ENCODE data around the gene C6orf58.

The C6orf58 gene

DNA sequence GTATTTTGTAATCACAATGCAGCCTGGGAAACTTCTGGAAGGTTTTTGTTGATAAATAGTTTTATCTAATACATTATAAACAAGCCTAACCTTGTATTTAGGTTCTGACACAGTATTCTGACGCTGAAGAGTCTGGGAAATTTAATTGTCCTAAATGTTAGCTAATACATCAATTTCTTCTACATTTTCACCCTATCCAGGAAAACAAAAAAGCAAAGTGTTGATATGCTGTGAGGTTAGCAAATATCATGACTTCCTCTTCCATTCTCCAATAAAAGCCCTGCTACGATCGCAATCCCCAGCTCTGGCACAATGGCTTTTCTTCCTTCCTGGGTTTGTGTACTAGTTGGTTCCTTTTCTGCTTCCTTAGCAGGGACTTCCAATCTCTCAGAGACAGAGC is at the start of gene C6orf58:
TSS of gene C6orf58 (plus strand) at position 301 of the 400 bp plus-strand sequence. CDS start at position 313, 12 bp downstream.
- no peak for DNase-seq

DNA sequence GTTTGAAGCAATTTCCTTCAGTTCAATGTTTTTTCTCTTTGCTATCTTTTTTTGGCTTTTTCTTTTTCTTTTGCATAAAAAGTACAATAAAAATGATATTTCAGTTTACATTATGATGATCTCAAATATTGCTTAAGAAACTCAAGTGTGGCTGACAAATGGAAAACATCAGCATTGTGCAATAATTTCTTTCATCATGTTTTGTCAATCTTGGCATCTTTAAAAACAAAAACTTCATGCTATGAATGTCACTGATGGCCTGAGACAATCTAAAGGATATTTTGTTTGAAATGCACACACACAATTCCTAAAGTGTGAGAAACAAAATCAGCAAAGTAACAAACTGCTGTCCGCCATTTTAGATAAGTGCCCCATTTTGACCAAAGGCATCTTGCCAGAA is 44.0 kb upstream of the C6orf58 start:
- DNase-seq = no peak

DNA sequence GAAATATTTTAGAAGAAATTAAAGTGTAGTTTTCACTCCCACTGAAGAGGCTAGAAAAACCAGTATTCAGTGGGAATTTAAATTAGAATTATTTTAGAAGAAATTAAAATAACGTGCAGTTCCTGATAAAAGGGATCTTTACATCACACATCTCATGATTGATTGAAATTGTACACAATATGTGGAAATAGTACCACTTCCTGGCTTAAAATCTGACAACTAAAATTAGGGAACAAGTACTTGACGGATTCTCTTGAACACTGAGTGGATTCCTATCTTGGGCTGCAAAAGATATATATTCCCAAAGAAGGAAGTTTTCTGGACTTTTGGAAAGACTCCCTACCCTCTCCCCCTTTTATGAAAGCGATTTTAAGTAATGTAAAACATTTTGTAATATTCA is 43.2 kb upstream of the C6orf58 start:
- DNase-seq = no peak

DNA sequence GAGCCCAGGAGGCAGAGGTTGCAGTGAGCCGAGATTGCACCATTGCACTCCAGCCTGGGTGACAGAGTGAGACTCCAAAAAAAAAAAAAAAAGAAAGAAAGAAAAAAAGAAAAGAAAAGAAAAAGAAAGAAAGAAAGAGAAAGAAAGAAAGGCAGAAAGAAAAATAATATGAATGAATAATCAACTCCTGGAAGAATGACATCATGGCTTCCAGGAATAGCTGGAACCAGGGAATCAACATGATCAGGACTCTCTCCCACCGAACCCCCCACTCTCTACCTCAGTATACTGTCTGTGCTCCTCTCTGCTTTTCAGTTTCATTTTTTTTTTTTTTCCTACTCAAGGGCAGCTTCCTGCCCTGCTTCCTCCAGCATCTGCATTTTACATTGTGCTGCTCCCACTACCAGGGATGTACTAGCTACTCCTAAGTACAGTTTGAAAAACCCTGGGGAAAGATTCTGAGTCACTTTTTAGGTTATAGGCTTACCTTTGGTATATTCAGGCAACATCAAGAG is 38.2 kb upstream of the C6orf58 start:
- no peak for DNase-seq

GRCh38 chr6:127539272-127539671 is 37.7 kb upstream of the C6orf58 start:
- DNase-seq = no peak

- DNase-seq = no peak
These were observed 29.8 kb upstream of the C6orf58 start for GRCh38 chr6:127547215-127547614.

DNA sequence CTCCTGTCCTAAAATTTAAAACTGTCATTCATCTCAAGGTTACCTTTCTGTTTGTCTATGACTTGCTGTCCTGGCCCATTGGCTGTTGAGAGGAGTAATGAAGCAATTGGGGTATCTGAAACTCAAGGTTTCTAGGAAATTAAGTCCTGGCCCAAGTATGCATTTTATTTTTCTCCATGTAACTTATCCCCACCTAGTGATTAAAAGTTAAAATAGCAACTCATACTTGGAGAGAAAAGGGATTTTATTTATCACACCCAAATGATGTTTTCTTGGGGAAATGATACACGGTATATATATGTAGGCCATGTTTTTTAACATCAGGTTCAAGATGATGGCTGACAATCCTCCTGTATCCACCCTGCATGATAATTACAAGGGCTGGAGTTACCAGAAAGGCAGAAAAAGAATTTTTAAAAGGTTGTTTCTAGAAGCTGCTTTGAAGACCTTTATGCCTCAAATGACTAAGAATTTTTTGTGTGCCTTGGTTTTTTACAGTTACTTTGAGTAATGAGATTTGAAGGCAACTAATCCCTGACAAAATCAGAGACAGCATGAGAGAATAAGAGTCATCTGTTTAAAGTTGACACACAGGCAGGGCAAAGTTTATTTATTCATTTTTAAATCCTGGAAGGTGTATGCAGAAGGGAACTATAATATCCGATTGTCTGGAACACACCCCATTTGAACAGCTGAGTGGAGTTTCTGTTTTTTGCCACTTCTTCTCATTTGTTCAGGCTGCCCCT is 28.9 kb upstream of the C6orf58 start:
- DNase-seq = no peak

DNA sequence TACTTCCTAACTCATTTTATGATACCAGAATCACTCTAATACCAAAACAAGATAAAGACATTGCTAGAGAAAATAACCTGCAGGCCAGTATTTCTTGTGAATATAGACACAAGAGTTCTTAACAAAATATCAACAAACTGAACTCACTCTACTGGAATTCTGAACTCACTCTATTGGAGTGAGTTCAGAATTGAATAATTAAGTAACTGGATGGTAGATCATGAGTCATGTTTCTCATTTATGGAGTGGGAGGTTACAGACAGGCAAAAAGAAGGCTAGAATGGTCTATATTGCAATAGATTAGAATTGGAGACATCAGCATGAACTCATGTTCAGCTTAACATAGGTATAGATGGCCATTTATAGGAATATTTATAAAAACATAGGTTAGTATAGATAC is 26.6 kb upstream of the C6orf58 start:
- DNase-seq = no peak

GRCh38 chr6:127554435-127555006 is 22.5 kb upstream of the C6orf58 start:
- no peak for DNase-seq

- DNase-seq = no peak
These were observed 15.3 kb upstream of the C6orf58 start for GRCh38 chr6:127561660-127562059.

- DNase-seq = no peak
These were observed 12.2 kb upstream of the C6orf58 start for GRCh38 chr6:127564761-127565160.

- no peak for DNase-seq
These were observed 10.9 kb upstream of the C6orf58 start for GRCh38 chr6:127566119-127566518.

GRCh38 chr6:127566651-127567050 is 10.3 kb upstream of the C6orf58 start:
- no peak for DNase-seq

GRCh38 chr6:127567476-127567875 is 9.5 kb upstream of the C6orf58 start:
- no peak for DNase-seq

GRCh38 chr6:127570739-127571389 is 6.1 kb upstream of the C6orf58 start:
- no peak for DNase-seq

GRCh38 chr6:127578900-127579299 is 1.9 kb downstream of the C6orf58 start:
- no peak for DNase-seq

DNA sequence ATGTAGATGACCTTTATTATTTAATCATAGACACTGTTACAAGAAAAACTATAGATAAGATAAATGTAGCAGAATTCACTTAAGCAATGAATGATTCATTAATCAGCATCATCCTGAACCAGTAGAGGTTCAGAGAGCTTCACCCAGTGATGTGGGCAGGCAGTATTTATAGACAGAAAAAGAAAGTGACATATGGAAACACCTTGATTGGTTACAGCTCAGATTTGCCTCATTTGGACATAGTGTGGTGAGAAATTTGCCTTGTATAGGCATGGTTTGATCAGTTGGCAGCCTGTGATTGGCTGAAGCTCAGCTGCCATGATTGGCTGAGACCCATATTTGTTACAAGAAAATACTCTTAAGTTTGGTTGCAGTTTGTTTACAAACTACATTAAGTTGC is 4.6 kb downstream of the C6orf58 start:
- DNase-seq = no peak

- DNase-seq = no peak
These were observed 5.9 kb downstream of the C6orf58 start for GRCh38 chr6:127582777-127583462.

- DNase-seq = no peak
These were observed 8.1 kb downstream of the C6orf58 start for GRCh38 chr6:127585123-127585522.

DNA sequence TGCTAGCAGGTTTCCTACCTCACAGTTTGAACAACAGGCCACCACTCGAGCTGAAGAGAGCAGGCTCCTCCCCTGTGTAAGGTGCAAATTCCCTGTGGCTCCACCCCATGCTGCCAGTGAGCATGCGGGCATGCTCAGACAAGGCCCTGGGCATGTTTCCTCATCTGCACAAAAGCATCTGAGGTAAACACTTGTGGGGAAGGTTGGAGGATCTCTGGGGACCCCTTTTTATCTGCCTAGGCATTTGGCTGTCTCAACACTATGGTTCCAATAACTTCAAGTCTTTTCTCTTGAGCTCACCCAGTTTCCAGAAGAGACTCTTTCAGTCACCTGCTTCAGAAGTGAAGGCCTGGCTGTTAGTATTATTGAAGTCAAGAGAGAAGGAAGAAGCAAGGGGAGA is 9.4 kb downstream of the C6orf58 start:
- no peak for DNase-seq

GRCh38 chr6:127587875-127588274 is 10.9 kb downstream of the C6orf58 start:
- no peak for DNase-seq

DNA sequence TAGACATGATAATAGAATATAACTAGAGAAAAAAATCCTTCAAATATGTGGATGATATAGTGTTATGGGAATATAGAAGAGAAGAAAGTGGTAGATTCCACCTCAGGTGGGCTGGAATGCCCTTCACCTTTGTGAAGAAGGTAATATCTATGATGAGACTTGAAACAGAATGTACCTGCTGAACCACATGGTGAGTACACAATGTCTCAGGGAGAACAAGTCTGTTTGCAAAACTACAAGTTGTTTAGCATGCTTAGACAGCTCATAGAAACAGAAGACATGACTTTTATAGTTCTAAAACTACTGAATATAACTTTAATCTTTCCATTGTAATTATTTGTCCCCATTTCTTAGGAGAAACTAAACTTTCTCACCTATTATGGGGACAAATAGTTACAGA is 12.2 kb downstream of the C6orf58 start:
- no peak for DNase-seq

DNA sequence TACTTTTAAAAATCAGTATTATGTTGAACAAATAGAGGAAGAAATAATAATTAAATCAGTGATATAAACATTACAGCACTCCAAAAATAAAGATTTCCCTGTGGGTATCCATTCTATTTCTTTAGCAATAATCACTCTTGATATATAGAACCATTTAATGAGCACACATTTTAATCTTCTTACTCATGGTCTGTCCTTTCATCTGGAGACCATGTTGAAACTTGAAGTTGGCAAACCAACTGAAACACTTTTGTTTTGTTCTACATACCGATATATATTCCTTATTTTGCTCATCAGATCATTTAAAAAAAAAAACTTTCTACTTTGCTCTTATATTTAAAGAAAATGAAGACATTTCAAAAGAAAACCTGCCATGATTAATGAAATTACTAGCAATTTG is 13.4 kb downstream of the C6orf58 start:
- no peak for DNase-seq

DNA sequence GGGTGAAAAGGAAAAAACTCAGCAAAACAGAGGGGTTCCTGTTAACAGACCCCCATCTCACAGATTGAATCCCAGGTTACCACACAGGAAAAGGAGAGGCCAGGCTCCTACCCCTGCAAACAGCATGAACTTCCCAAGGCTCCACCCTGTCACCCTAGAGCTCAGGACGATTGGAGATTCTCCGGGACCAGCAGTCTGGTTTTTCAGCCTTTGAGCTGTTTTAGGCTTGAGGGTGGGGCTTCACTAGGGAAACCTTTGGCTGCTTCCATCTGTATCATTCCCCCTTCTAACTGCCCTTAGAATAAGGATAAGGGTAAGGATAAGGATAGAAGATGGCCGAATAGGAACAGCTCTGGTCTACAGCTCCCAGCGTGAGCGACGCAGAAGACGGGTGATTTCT is 16.0 kb downstream of the C6orf58 start:
- DNase-seq = no peak
